ENCODE data around the gene PRKD2. TPM values are rescaled to one million over a fixed set of nuclear protein-coding genes. Genes with fewer than 3 reads are reported as not detected.
A peak's percentile ranks its signal among the peaks of the same experiment; 100 is the strongest.
"Not testable (repeated sequence)": the region's sequence is repeated elsewhere in the genome, so short reads cannot be mapped to it uniquely, and the experiment has no call there.

PRKD2 gene
- 5.3 TPM for total RNA-seq

DNA sequence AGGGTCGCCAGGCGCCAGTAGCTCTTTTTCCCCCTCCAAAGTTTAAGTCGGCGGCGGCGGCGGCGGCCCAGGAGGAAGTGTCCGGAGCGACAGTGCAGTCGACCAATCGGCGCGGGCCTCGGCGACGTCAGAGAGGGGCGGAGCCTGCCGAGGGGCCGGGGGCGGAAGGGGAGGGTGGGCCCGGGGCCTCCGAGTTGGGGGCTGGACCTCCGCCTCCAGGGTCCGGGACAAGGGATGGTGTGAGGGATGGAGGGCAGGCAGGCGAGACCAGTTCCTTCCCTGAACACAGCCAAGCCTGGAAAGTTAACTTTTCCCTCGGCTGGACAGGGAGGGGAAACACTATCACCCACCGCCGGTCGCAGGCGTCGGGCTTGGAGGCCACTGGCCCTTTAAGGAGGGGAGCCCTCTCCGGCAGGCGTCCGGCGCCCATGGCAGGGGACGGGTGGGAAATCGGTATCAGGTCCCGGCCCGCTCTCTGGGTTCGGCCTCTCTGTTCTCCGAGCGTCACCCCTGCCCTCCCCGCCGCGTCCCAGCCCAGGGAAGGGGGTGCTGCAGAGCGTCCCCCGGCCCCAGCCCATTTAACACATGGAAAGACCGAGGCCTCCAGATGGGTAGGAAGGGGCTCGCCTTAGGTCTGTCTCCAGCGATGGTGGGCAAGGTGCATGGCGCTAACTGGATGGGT lies at the start of gene PRKD2:
Gene PRKD2 (minus strand): TSS at position 81 of the 682 bp plus-strand sequence. CDS start 744 bp downstream, outside the sequence.
- FAIRE-seq (no peak), DNase-seq (ENCODE audit: low spot score in 2 of 2) (peak; percentile 95)

DNA sequence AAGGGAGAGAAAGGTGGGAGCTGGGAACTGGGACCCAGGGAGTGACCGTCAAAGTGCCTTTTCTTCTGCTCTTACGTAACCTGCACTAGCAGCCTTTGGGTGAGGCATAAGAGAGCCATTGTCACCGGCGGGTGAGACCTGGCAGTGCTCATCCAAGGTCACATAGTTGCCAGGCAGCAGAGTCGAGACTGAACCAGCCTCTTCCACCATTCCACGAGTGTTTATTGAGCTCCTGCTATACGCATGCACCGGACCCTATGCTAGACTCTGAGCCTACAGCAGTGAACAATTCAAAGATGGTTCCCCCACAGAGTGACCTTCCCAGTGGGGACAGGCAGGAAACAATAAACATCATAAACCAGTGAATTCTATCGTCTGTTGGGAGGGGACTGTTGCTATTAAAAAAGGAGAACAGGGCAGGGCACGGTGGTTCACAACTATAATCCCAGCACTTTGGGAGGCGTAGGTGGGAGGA lies 47.9 kb upstream of the PRKD2 start:
- DNase-seq (ENCODE audit: low spot score in 2 of 2) (no peak), FAIRE-seq (no peak)

DNA sequence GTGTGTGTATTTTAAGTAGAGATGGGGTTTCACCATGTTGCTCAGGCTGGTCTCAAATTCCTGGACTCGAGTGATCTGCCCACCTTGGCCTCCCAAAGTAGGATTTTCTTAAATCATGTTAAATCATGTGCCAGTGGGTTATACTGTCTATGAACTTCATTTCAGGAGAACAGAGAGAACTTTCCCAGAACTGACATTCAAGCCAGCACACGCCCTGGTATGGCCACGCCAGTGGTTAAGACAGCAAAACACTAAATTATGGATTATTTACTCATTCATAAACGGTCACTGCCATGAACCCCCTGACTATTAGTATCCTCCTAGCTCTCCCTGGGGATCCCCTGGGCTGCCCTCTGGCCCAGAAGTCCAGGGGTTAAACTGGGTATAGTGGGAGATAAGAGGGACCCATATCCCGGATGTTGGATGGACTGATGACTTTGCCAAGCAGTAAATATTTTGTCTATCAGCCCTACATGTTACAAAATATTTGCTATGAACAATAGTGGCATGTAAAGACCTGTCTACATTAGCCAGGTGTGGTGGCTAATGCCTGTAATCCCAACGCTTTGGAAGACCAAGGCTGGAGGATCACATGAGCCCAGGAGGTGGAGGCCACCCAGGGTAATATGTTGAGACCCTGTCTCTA lies 45.5 kb upstream of the PRKD2 start:
- FAIRE-seq (no peak), DNase-seq (ENCODE audit: low spot score in 2 of 2) (no peak)

DNA sequence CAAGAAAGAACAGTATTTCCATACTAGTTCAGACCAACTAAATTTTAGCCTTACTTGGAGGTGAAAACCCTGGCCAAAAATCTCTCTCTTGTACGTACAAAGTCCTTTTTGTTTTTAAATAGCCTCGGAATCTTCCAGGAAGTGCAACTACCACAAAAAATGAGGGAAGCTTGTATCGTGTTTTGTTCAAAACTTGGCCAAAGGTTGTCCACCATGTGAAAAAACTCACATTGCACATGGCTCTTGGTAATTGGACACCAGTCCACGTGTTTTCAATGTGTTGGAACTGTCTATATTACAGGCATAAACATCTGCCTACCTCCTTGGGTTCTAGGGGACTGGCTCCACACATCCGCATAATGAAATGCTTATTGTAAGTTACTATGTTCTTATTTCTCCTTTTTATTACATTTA lies 44.5 kb upstream of the PRKD2 start:
- no peak for DNase-seq (ENCODE audit: low spot score in 2 of 2)
- no peak for FAIRE-seq

DNA sequence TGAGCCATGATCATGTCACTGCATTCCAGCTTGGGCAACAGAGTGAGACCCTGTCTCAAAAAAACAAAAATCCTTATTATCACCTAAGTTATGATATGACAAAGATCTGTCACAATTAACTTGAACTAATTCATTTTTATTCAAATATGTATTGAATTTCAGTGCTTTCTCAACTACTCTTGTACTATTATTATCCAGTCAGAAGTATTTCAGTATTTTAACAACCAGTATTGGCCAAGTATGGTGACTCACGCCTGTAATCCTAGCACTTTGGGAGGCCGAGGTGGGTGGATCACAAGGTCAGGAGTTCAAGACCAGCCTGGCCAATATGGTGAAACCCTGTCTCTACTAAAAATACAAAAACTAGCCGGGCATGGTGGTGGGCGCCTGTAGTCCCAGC lies 44.0 kb upstream of the PRKD2 start:
- not testable (repeated sequence) for DNase-seq (ENCODE audit: low spot score in 2 of 2); FAIRE-seq

DNA sequence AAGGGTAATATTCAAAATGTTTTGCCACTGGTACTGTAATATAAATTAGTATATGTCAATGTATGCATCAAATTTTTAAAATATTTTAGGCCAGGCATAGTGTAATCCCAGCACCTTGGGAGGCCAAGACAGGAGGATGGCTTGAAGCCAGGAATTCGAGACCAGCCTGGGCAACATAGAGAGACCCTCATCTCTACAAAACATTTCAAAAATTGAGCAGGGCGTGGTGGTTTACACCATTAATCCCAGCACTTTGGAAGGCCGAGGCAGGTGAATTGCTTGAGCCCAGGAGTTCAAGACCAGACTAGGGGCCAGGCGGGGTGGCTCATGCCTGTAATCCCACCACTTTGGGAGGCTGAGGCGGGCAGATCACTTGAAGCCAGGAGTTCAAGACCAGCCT lies 43.4 kb upstream of the PRKD2 start:
- no peak for DNase-seq (ENCODE audit: low spot score in 2 of 2)
- FAIRE-seq, result no peak

DNA sequence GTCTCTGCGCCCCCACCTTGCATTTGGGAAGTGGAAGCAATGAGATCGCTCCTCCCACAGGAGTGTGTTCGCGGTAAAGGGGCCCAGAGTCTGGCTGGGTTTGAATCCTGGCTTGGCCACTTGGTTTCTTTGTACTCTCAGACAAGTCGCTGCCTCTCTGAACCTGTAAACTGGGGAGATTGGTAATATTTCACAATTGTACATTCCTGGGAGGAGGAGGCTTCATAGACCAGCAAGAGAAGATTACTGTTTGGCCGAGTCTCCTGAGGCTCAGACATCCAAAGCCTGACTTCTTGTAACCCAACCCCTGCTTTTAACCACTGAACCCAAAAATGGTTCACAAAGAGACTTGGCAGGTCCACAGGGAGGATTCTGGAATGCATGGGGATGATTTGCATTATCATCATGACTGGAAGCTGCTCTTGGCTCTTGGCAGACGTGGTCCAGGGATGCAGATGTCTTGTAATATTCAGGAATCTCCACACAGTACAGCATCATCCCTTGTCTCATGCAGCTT lies 43.0 kb upstream of the PRKD2 start:
- FAIRE-seq, result no peak
- no peak for DNase-seq (ENCODE audit: low spot score in 2 of 2)

DNA sequence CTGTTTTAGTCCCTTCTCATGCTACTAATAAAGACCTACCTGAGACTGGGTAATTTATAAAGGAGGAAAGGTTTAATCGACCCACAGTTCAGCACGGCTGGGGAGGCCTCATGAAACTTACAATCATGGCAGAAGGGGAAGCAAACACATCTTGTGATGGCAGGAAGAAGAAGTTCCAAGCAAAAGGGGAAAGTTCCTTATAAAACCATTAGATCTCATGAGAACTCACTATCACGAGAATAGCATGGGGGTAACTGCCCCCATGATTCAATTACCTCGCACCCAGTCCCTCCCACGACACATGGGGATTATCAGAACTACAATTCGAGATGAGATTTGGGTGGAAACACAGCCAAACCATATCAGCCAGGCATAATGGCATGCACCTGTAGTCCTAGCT lies 42.3 kb upstream of the PRKD2 start:
- no peak for FAIRE-seq
- no peak for DNase-seq (ENCODE audit: low spot score in 2 of 2)

DNA sequence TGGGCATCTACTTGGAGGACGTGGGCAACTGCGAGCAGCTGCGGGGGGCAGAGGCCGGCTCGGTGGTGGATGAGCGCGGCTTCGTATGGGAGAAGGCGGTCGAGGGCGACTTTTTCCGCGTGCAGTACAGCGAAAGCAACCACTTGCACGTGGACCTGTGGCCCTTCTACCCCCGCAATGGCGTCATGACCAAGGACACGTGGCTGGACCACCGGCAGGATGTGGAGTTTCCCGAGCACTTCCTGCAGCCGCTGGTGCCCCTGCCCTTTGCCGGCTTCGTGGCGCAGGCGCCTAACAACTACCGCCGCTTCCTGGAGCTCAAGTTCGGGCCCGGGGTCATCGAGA lies 39.6 kb upstream of the PRKD2 start:
- peak in 1 of 2 donors; percentile 10 for DNase-seq (ENCODE audit: low spot score in 2 of 2)
- no peak for FAIRE-seq

DNA sequence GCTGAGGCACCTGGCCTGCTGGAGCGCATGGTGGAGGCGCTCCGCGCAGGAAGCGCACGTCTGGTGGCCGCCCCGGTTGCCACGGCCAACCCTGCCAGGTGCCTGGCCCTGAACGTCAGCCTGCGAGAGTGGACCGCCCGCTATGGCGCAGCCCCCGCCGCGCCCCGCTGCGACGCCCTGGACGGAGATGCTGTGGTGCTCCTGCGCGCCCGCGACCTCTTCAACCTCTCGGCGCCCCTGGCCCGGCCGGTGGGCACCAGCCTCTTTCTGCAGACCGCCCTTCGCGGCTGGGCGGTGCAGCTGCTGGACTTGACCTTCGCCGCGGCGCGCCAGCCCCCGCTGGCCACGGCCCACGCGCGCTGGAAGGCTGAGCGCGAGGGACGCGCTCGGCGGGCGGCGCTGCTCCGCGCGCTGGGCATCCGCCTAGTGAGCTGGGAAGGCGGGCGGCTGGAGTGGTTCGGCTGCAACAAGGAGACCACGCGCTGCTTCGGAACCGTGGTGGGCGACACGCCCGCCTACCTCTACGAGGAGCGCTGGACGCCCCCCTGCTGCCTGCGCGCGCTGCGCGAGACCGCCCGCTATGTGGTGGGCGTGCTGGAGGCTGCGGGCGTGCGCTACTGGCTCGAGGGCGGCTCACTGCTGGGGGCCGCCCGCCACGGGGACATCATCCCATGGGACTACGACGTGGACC lies 39.1 kb upstream of the PRKD2 start:
- DNase-seq (ENCODE audit: low spot score in 2 of 2), result no peak
- FAIRE-seq, result no peak

DNA sequence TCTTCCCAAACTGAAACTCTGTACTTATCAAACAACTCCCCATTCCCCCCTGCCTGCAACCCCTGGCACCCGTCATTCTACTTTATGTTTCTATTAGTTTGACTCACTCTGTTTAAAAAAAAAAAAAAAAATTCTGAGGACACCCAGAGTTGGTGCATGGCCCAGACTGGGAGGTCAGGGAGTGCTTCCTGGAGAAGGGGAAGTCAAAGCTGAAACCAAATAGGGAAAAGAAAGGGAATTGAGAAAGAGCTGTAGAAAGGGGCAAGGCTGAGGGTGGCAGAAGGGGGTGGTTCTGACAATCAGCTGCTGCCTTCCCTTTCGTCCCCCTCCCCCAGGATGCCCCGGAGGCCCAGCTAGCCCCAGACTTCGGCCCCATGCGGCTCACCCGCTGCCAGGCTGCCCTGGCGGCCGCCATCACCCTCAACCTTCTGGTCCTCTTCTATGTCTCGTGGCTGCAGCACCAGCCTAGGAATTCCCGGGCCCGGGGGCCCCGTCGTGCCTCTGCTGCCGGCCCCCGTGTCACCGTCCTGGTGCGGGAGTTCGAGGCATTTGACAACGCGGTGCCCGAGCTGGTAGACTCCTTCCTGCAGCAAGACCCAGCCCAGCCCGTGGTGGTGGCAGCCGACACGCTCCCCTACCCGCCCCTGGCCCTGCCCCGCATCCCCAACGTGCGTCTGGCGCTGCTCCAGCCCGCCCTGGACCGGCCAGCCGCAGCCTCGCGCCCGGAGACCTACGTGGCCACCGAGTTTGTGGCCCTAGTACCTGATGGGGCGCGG lies 38.4 kb upstream of the PRKD2 start:
- FAIRE-seq, result no peak

DNA sequence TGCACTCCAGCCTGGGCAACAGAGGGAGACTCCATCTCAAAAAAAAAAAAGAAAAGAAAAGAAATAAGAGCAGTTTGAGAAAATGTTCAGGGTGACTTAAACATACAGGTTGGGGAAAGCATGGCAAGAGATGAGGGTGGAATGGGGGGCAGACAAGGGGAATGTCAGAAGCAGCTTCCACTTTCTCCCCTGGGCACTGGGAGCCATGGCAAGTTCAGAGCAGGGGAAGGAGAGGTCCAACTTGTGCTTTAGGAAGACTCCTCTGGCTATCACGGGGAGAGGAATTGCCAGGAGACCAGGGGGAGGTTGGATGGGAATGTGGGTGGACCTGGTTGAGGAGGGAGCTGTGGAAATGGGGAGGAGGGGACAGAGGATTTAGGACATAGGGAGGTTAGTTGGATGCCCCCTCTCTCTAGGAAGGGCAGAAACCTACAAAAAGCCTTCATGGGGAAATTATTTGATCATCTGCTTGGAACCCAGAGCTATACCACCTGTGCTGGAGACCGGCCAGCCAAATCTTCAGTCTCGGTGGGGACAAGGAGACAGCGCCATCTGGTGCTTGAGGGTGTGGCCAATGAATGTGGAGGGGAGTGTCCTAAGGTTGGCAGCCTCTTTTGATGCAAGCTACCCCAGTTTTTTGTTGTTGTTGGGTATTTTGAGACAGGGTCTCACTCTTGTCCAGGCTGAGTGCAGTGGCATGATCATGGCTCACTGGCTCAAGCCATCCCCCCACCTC lies 36.7 kb upstream of the PRKD2 start:
- DNase-seq (ENCODE audit: low spot score in 2 of 2), result no peak
- no peak for FAIRE-seq

More for the DNA sequence above, 38.4 kb upstream of the PRKD2 start:
- no peak for DNase-seq (ENCODE audit: low spot score in 2 of 2)

DNA sequence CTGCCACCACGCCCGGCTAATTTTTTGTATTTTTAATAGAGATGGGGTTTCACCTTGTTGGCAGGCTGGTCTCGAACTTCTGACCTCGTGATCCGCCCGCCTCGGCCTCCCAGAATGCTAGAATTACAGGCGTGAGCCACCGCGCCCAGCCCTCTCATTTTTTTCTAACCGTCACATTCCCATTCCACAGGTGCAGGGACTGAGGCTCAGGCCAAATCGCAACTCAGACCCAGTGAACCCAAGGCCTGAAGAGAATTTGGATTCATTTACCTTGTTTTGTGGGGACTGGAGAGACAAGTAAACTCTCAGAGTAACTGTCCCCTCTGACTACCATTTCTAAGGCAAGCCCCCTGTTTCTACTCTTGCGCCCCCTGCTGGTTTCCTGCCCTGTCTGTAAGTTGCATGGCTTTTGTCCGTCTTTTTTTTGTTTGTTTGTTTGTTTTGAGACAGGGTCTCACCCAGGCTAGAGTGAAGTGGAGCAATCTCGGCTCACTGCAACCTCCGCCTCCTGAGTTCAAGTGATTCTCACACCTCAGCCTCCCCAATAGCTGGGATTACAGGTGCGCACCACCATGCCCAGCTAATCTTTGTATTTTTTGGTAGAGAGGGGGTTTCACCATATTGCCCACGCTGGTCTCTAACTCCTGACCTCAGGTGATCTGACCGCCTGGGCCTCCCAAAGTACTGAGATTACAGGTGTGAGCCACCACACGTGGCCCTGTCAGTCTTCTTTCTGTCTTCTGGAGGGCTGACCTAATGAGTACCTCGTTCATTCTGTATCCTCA lies 31.6 kb upstream of the PRKD2 start:
- FAIRE-seq, result no peak

DNA sequence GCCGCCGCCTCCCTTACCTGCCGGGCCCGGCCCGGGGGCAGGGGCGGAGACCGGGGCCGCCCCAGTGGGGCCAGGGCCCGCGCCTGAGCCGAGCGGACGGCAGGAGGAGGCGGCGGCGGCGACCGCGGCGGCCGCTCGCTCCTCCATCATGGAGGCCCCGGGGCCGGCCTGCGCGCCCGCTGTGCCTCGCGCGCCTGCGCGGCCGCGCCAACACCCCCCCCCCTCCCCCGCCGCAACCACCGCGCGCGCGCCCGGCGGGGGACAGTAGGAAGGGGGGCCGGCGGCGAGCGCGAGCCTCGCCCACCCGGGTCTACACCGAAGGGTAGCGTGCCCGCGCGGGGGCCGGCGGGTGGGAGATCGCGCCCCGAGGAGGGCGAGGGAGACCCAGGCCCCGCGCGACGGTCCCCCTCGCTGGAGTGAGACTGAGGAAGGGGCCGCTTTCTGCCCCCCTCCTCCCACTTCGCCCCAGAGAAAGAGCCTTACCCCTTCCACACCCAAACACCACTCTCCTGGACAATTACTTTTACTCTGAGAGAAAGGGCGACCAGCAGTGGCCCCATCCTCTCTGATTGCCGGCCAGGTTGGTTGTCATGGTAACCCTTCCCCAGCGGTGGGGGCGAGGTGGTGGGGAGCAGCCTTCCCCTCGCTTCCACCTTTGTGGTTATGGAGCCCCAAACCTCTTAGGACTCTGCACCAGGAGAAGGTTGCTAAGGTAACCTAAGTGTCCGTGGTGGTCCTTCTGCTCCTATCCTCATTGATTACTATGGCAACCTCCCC lies 29.6 kb upstream of the PRKD2 start, which contains the start of gene STRN4:
Gene STRN4 (minus strand): TSS at position 170 of the 777 bp plus-strand sequence. CDS start 20 bp downstream, at position 150.
- FAIRE-seq, result no peak
- peak; percentile 88 to 93 for DNase-seq (ENCODE audit: low spot score in 2 of 2)

More for the DNA sequence above, 31.6 kb upstream of the PRKD2 start:
- DNase-seq (ENCODE audit: low spot score in 2 of 2), result no peak

DNA sequence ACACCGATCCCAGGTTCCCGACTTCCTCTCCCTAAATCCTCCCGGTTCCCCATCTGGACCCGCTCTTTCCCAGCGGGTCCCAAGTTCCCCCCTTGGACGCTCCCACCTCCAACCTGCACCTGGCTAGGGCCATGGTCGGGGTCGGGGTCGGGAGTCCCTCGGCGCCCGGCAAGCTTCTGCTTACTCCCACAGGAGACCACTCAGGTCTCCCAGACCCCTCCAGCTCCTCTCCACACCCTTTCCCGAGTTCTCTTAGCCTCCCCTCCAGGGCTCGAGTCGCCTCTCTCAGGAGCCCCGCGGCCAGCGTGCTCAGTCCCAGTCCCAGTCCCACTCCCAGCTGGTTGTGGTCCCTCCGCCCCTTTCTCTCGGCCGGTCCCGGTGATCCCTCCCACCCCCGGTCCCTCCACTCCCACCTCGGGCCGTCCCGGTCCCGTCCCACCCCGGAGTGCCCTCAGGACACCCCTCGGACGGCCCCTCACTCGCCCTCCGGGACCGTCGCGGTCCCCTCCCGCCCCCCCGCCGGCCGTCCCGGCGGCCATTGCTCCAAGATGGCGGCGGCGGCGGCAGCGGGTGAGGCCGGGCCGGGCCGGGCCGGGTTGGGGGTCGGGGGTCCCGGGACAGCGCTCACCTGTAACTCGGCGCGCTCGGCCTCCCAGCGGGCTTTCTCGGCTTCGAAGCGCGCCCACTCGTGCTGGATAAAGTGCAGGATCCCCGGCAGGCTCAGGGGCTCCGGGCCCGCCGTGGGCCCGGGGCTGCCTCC lies 28.8 kb upstream of the PRKD2 start, which contains the start of gene FKRP:
Gene FKRP (plus strand): TSS at position 537 of the 760 bp plus-strand sequence. CDS start 9,394 bp downstream, outside the sequence.
- FAIRE-seq (no peak), DNase-seq (ENCODE audit: low spot score in 2 of 2) (peak in 1 of 2 donors; percentile 77)

DNA sequence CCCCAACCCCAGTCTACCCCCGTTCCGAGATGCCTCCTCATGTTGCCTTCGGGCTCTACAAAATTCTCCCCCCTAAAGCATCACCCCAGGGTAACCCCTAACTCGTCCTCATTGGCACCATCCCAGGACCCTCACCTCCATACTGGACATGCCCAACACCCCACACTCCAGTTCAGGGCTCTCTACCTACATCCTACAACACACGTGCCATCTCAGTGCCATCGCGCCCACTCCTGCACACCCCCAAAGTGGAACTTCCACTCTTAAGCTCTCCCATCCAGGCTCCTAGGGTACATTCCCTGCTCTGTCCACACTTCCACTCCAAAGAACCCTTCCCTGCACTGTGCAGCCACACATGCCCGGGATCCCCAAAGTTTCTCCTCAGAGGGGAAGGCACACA lies 28.1 kb upstream of the PRKD2 start:
- FAIRE-seq, result no peak
- DNase-seq (ENCODE audit: low spot score in 2 of 2), result no peak

DNA sequence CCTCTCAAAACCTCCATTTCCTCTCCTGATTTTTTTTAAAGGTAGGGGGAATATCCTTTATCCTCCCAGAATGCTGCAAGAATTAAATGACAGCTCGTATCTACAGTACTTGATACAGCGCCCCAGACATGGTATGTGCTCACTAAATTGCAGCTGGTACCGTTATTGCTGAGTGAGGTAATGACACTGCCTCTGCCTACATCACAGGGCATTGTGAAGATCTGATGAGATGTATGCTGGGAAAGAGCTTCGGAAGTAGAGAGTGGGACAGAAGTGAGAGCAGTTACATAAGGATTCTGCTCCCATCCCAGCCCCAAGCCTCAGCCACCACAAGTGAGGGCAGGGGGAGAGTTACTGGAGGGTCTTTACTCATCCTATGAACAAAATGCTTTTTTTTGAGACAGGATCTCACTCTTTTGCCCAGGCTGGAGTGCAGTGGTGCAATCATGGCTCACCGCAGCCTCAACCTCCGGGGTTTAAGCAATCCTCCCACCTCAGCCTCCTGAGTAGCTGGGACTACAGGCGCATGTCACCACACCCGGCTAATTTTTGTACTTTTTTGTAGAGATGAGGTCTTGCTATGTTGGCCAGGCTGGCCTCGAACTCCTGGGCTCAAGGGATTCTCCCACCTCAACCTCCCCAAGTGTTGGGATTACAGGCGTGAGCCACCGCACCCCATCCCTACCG lies 27.2 kb upstream of the PRKD2 start:
- DNase-seq (ENCODE audit: low spot score in 2 of 2), result no peak
- FAIRE-seq, result no peak

All from frontal cortex (tissue), 4 donors.